ENCODE data around the gene IFNA8. TPM values are rescaled to one million over a fixed set of nuclear protein-coding genes. Genes with fewer than 3 reads are reported as not detected.

Gene IFNA8
- total RNA-seq, 1 experiment from 2014 or later = not detected

- no peak overlapping the region for H3K27ac ChIP-seq (ENCODE audit: insufficient read length, low read depth, low read length)
- Mint-ChIP-seq H3K4me1 (peaks cover 11 to 14% of the 10 kb centered on the region in 2 experiments), H3K9me3 (no peaks in the 10 kb centered on the region; a peak in 1 of 5 replicates), H3K36me3 (ENCODE audit: insufficient read depth in 1 of 3, low read depth in 3 of 3) (no peaks in the 10 kb centered on the region), H3K27me3 (ENCODE audit: low read depth) (peaks cover 5% of the 10 kb centered on the region), H3K4me3 (no peak overlapping the region), H3K27ac (no peak overlapping the region)
- no peak overlapping the region for H2AK5ac ChIP-seq (ENCODE audit: insufficient read length, low read length)
- no peak overlapping the region for H3K23ac ChIP-seq (ENCODE audit: insufficient read length, low read depth, low read length)
- H4K20me1 ChIP-seq (ENCODE audit: control insufficient read depth, insufficient read depth, insufficient read length) = no peaks in the 10 kb centered on the region
- no peak overlapping the region for H3K4me2 ChIP-seq (ENCODE audit: insufficient read depth, insufficient read length, low read length)
- H2BK15ac ChIP-seq (ENCODE audit: low read depth, low read length) = no peak overlapping the region
- H2BK120ac ChIP-seq (ENCODE audit: low read depth, low read length, poor library complexity, severe bottlenecking) = no peak overlapping the region
- no peak for TF ChIP-seq CTCF (conservative IDR thresholded peaks at IDR 0.05)
- H3K23me2 ChIP-seq (ENCODE audit: insufficient read length, low read depth, low read length, poor library complexity, severe bottlenecking) = no peaks in the 10 kb centered on the region
- H3K14ac ChIP-seq (ENCODE audit: insufficient read depth, low read length) = no peak overlapping the region
- no peak overlapping the region for H4K5ac ChIP-seq (ENCODE audit: insufficient read length, low read depth, low read length)
- peaks cover 5% of the 10 kb centered on the region for H3K4me1 ChIP-seq (ENCODE audit: insufficient read depth, low read length)
- no peaks in the 10 kb centered on the region for H3K79me2 ChIP-seq (ENCODE audit: insufficient read depth, low read length)
- H2BK20ac ChIP-seq (ENCODE audit: low read depth, low read length, poor library complexity, severe bottlenecking) = no peak overlapping the region
- no peaks in the 10 kb centered on the region for H3K79me1 ChIP-seq (ENCODE audit: insufficient read depth, low read depth, low read length, poor library complexity, severe bottlenecking)
- no peak overlapping the region for H2BK5ac ChIP-seq (ENCODE audit: insufficient read length, low read length)
- H2BK12ac ChIP-seq (ENCODE audit: insufficient read length, low read depth, low read length) = no peak overlapping the region
- no peak overlapping the region for H4K91ac ChIP-seq (ENCODE audit: insufficient read length, low read depth, low read length)
- no peaks in the 10 kb centered on the region; the same call in 1 of the 2 replicates for H3K27me3 ChIP-seq (ENCODE audit: insufficient read depth, low read length)
- no peak overlapping the region for H3K56ac ChIP-seq (ENCODE audit: insufficient read length, low read depth, low read length)
- H3K4ac ChIP-seq (ENCODE audit: low read depth, low read length) = no peak overlapping the region
- no peaks in the 10 kb centered on the region for H3K9me3 ChIP-seq (ENCODE audit: control insufficient read depth, low read depth, low read length)
- no peak for DNase-seq
- H3K18ac ChIP-seq (ENCODE audit: insufficient read length, low read depth, low read length) = no peak overlapping the region
- no CpG with 5 or more reads among the region's 2 CpGs for WGBS (ENCODE audit: extremely low coverage, insufficient read length, low lambda C conversion rate)
- no peak overlapping the region for H3T11ph ChIP-seq (ENCODE audit: low read length)
- H3K9ac ChIP-seq (ENCODE audit: extremely low read depth, insufficient read length, low read length) = no peak overlapping the region
- H2AFZ ChIP-seq (ENCODE audit: low read length) = no peak overlapping the region
- H4K8ac ChIP-seq (replicated peaks; ENCODE audit: insufficient read length, low read depth, low read length) = no peak overlapping the region
Measured at GRCh38 chr9:21454149-21454548, 45.2 kb downstream of the IFNA8 start.
